Esophagus muscularis mucosa (tissue), 4 donors: ENCODE measurements around the gene EIF4G3. TPM values are rescaled to one million over a fixed set of nuclear protein-coding genes. Genes with fewer than 3 reads are reported as not detected.
"Not testable (repeated sequence)": the region's sequence is repeated elsewhere in the genome, so short reads cannot be mapped to it uniquely, and the experiment has no call there.

Source experiments
- DNase-seq: peaks from one replicate; pipeline ENCODE4 v3.0.0-alpha.2; 2017; ENCODE audit errors: extremely low spot score
- H3K27ac ChIP-seq, 4 donors: fragments of 200-600 bp; sonication (generic); replicated peaks in 1 of 4; 1 replicate in 3 of 4; 2 replicates in 1 of 4; pipeline ENCODE4 v1.5.1; 2016 to 2019; ENCODE audit warnings: mild to moderate bottlenecking in 1 of 4
- H3K27me3 ChIP-seq, 4 donors: fragments of 200-600 bp; sonication (generic); one replicate each; pipeline versions ENCODE4 v1.5.1 to v1.6.0; 2016 to 2019
- H3K36me3 ChIP-seq, 4 donors: fragments of 200-600 bp; sonication (generic); one replicate each; pipeline ENCODE4 v1.5.1; 2016 to 2019
- H3K4me1 ChIP-seq, 4 donors: fragments of 200-600 bp; sonication (generic); one replicate each; pipeline ENCODE4 v1.5.1; 2016 to 2019
- H3K4me3 ChIP-seq, 4 donors: fragments of 200-600 bp; sonication (generic); 1 replicate in 2 of 4; 2 replicates in 2 of 4; pipeline ENCODE4 v1.5.1; 2016 to 2019; ENCODE audit warnings: mild to moderate bottlenecking in 4 of 4, moderate library complexity in 1 of 4
- H3K9me3 ChIP-seq, 4 donors: fragments of 200-600 bp; sonication (generic); 1 replicate in 3 of 4; 2 replicates in 1 of 4; pipeline ENCODE4 v1.5.1; 2016 to 2019
- CTCF ChIP-seq, 3 experiments: fragments of 200-600 bp in 2 of 3; fragments of 450-650 bp in 1 of 3; sonication (generic) in 2 of 3; IDR thresholded peaks; one replicate each; pipeline ENCODE4 v1.5.1; 2017 to 2019; ENCODE audit warnings: antibody characterized with exemption in 3 of 3, mild to moderate bottlenecking in 2 of 3, moderate library complexity in 1 of 3
- EP300 ChIP-seq: sonication (generic); formaldehyde crosslinking; IDR thresholded peaks from one replicate; pipeline ENCODE4 v1.6.1; 2017; ENCODE audit warnings: antibody characterized with exemption
- POLR2A ChIP-seq: fragments of 450-650 bp; IDR thresholded peaks from one replicate; pipeline ENCODE4 v1.6.1; 2017; ENCODE audit warnings: antibody characterized with exemption, moderate library complexity, mild to moderate bottlenecking, low read depth
- POLR2AphosphoS5 ChIP-seq, 2 donors: sonication (generic); formaldehyde crosslinking; IDR thresholded peaks; one replicate each; pipeline ENCODE4 v1.6.1; 2017; ENCODE audit warnings: antibody characterized with exemption in 2 of 2
- WGBS: methylation state at CpG from one replicate; pipeline ENCODE4 v1.1.5; 2018; 5-methylcytosine and 5-hydroxymethylcytosine counted together
- intact Hi-C: fragments of 100-400 bp; cut with DNase I; formaldehyde crosslinking; loops from one replicate; pipeline ENCODE4 v1.15.1; 2023
- total RNA-seq, 4 donors: library from RNA; depleted of rRNA; stranded (reverse); fragments of >200 nt; gene quantifications; one replicate each; pipeline versions ENCODE4 v1.1.0 to v1.2.1, GENCODE V29; 2016

Gene EIF4G3
- total RNA-seq, 4 donors from 2014 or later = 43.7 to 64.0 (median 62.2) TPM

- Histone ChIP-seq H3K4me3 (no peak overlapping the region), H3K4me1 (peaks cover 30 to 53% (median 50%) of the 10 kb centered on the region in 4 donors), H3K27me3 (no peaks in the 10 kb centered on the region), H3K36me3 (peaks cover 0 to 11% (median 7%) of the 10 kb centered on the region in 4 donors), H3K9me3 (no peaks in the 10 kb centered on the region), H3K27ac (peak overlapping the region; percentile 46 to 67 (median 59))
- 20% methylated on average over 3 of the region's 3 CpGs for WGBS
- no peak for TF ChIP-seq CTCF (IDR thresholded peaks at IDR 0.05)
- no peak for TF ChIP-seq EP300
- TF ChIP-seq POLR2A = no peak
- no peak for TF ChIP-seq POLR2AphosphoS5 (IDR thresholded peaks at IDR 0.05)
- DNase-seq = no peak
- intact Hi-C loops = loop anchor here (10.0 kb wide), 1 partner anchor 65 kb away; no protein-coding TSS in a partner anchor
These were observed 27.3 kb downstream of the EIF4G3 start for GRCh38 chr1:21149430-21149854.

- no peak for DNase-seq
- no peak overlapping the region for H3K27ac ChIP-seq
- intact Hi-C loops = loop anchor here (10.0 kb wide), 1 partner anchor 59 kb away; no protein-coding TSS in a partner anchor
- 81% methylated on average over 2 of the region's 2 CpGs for WGBS
- no peaks in the 10 kb centered on the region for H3K27me3 ChIP-seq
- peaks cover 0 to 16% (median 7%) of the 10 kb centered on the region in 4 donors for H3K36me3 ChIP-seq
- peaks cover 6 to 23% (median 18%) of the 10 kb centered on the region in 4 donors for H3K4me1 ChIP-seq
- H3K4me3 ChIP-seq = no peak overlapping the region
- no peaks in the 10 kb centered on the region for H3K9me3 ChIP-seq
- TF ChIP-seq CTCF (IDR thresholded peaks at IDR 0.05) (no peak), EP300 (no peak), POLR2A (no peak), POLR2AphosphoS5 (IDR thresholded peaks at IDR 0.05) (no peak)
These were observed 32.9 kb downstream of the EIF4G3 start for GRCh38 chr1:21143752-21144151.

GRCh38 chr1:21143138-21143537, 33.6 kb downstream of the EIF4G3 start:
- no peak for DNase-seq
- H3K27me3 ChIP-seq = no peaks in the 10 kb centered on the region
- H3K4me1 ChIP-seq = peaks cover 6 to 22% (median 18%) of the 10 kb centered on the region in 4 donors
- H3K27ac ChIP-seq = no peak overlapping the region
- intact Hi-C loops = loop anchor here (10.0 kb wide), 1 partner anchor 58 kb away; no protein-coding TSS in a partner anchor
- 98% methylated on average over 4 of the region's 4 CpGs for whole genome bisulfite sequencing
- no peak overlapping the region for H3K4me3 ChIP-seq
- no peaks in the 10 kb centered on the region for H3K9me3 ChIP-seq
- TF ChIP-seq CTCF (IDR thresholded peaks at IDR 0.05) = no peak
- H3K36me3 ChIP-seq = peaks cover 0 to 10% (median 4%) of the 10 kb centered on the region in 4 donors

GRCh38 chr1:21141030-21141429, 35.7 kb downstream of the EIF4G3 start:
- no peaks in the 10 kb centered on the region for H3K9me3 ChIP-seq
- H3K27me3 ChIP-seq = no peaks in the 10 kb centered on the region
- no peak for DNase-seq
- 59% methylated on average over 1 of the region's 1 CpG for WGBS
- H3K36me3 ChIP-seq = peaks cover 0 to 14% (median 0%) of the 10 kb centered on the region in 4 donors
- H3K27ac ChIP-seq = no peak overlapping the region
- TF ChIP-seq POLR2AphosphoS5 (IDR thresholded peaks at IDR 0.05) (no peak), EP300 (no peak), POLR2A (no peak), CTCF (IDR thresholded peaks at IDR 0.05) (no peak)
- peaks cover 6 to 22% (median 18%) of the 10 kb centered on the region in 4 donors for H3K4me1 ChIP-seq
- no peak overlapping the region for H3K4me3 ChIP-seq
- intact Hi-C loops = loop anchor here (10.0 kb wide), 1 partner anchor 56 kb away; no protein-coding TSS in a partner anchor

GRCh38 chr1:21139601-21140000, 37.1 kb downstream of the EIF4G3 start:
- intact Hi-C loops = no loop called here
- DNase-seq = no peak

GRCh38 chr1:21136344-21136743, 40.4 kb downstream of the EIF4G3 start:
- WGBS = 90% methylated on average over 5 of the region's 5 CpGs
- H3K27me3 ChIP-seq, H3K4me3 ChIP-seq, intact Hi-C loops, H3K27ac ChIP-seq, DNase-seq, H3K9me3 ChIP-seq: not testable (repeated sequence)
- Histone ChIP-seq H3K4me1 (peaks cover 6 to 21% (median 18%) of the 10 kb centered on the region in 4 donors), H3K36me3 (peaks cover 0 to 27% (median 7%) of the 10 kb centered on the region in 4 donors)

More at GRCh38 chr1:21139601-21140000, 37.1 kb downstream of the EIF4G3 start:
- H3K4me3 ChIP-seq = no peak overlapping the region
- H3K27ac ChIP-seq = no peak overlapping the region
- TF ChIP-seq EP300 (no peak), CTCF (IDR thresholded peaks at IDR 0.05) (no peak), POLR2AphosphoS5 (IDR thresholded peaks at IDR 0.05) (no peak), POLR2A (no peak)
- peaks cover 0 to 22% (median 4%) of the 10 kb centered on the region in 4 donors for H3K36me3 ChIP-seq
- H3K9me3 ChIP-seq = no peaks in the 10 kb centered on the region
- no peaks in the 10 kb centered on the region for H3K27me3 ChIP-seq
- 8% methylated on average over 2 of the region's 2 CpGs for WGBS
- peaks cover 6 to 22% (median 18%) of the 10 kb centered on the region in 4 donors for H3K4me1 ChIP-seq
